Keratinocyte (primary cell): ENCODE measurements around the gene CARD9. TPM values are rescaled to one million over a fixed set of nuclear protein-coding genes. Genes with fewer than 3 reads are reported as not detected.
A peak's percentile ranks its signal among the peaks of the same experiment; 100 is the strongest.

Source experiments
- DNase-seq: peaks from one replicate; pipeline ENCODE4 v3.0.0-alpha.2; 2011; ENCODE audit warnings: low read depth, missing footprints, low spot score
- FAIRE-seq: peaks from 2 replicates; lab custom pipeline; 2011; peaks lifted over from hg19 to GRCh38; lab: Jason Lieb, UNC
- H2AFZ ChIP-seq: 2 replicates; pipeline ENCODE4 v1.6.0; 2012; ENCODE audit warnings: low read length, control low read depth, inconsistent platforms; ENCODE audit not compliant: control insufficient read depth
- H3K27ac ChIP-seq: 2 replicates; pipeline ENCODE4 v1.5.1; 2011; ENCODE audit warnings: low read length; ENCODE audit not compliant: control insufficient read depth, insufficient read depth
- H3K27me3 ChIP-seq: 3 replicates; pipeline ENCODE4 v1.6.0; 2011; ENCODE audit warnings: low read length; ENCODE audit not compliant: control insufficient read depth, insufficient read depth; ENCODE audit errors: extremely low read depth
- H3K36me3 ChIP-seq, 2 experiments: 2 replicates in 1 of 2; 3 replicates in 1 of 2; pipeline ENCODE4 v1.5.1; 2011; ENCODE audit warnings: low read length in 2 of 2, mild to moderate bottlenecking in 1 of 2; ENCODE audit not compliant: control insufficient read depth in 2 of 2, insufficient read depth in 2 of 2; ENCODE audit errors: extremely low read depth in 1 of 2
- H3K4me1 ChIP-seq: 3 replicates; pipeline ENCODE4 v1.5.1; 2011; ENCODE audit warnings: low read length; ENCODE audit not compliant: control insufficient read depth, insufficient read depth; ENCODE audit errors: extremely low read depth
- H3K4me2 ChIP-seq: 3 replicates; pipeline ENCODE4 v1.6.0; 2011; ENCODE audit warnings: low read depth, low read length; ENCODE audit not compliant: control insufficient read depth, insufficient read depth; ENCODE audit errors: extremely low read depth
- H3K4me3 ChIP-seq, 3 experiments: fragments of 200-600 bp in 1 of 3; sonication (generic) in 1 of 3; 2 replicates in 2 of 3; 3 replicates in 1 of 3; pipeline ENCODE4 v1.5.1; 2011 to 2016; ENCODE audit warnings: low read length in 3 of 3, mild to moderate bottlenecking in 3 of 3, control low read depth in 2 of 3, inconsistent platforms in 1 of 3, low read depth in 1 of 3, mixed read lengths in 1 of 3, mixed run types in 1 of 3, moderate library complexity in 1 of 3; ENCODE audit not compliant: control insufficient read depth in 2 of 3, insufficient read depth in 2 of 3; ENCODE audit errors: extremely low read depth in 1 of 3
- H3K79me2 ChIP-seq: 2 replicates; pipeline ENCODE4 v1.6.0; 2012; ENCODE audit warnings: low read length; ENCODE audit not compliant: control insufficient read depth, insufficient read depth
- H3K9ac ChIP-seq: 3 replicates; pipeline ENCODE4 v1.6.0; 2011; ENCODE audit warnings: low read length; ENCODE audit not compliant: control insufficient read depth, insufficient read depth; ENCODE audit errors: extremely low read depth
- H3K9me1 ChIP-seq: 3 replicates; pipeline ENCODE4 v1.6.0; 2011; ENCODE audit warnings: low read length; ENCODE audit not compliant: control insufficient read depth, insufficient read depth; ENCODE audit errors: extremely low read depth
- H3K9me3 ChIP-seq: 2 replicates; pipeline ENCODE4 v1.5.1; 2012; ENCODE audit warnings: low read depth, low read length; ENCODE audit not compliant: control insufficient read depth
- H4K20me1 ChIP-seq: 3 replicates; pipeline ENCODE4 v1.6.0; 2011; ENCODE audit warnings: low read length; ENCODE audit not compliant: control insufficient read depth, insufficient read depth; ENCODE audit errors: extremely low read depth
- EZH2 ChIP-seq: IDR thresholded peaks from one replicate; pipeline ENCODE4 v1.6.1; 2012; ENCODE audit warnings: inconsistent platforms, mild to moderate bottlenecking, low read length, moderate library complexity
- dilution Hi-C: fragments of 300-500 bp; cut with MboI; formaldehyde crosslinking; loops from one replicate; pipeline ENCODE4 v1.7.0; 2020; ENCODE audit warnings: low sequenced_read_pairs; ENCODE audit not compliant: extremely low pct_ligation_motif_present
- polyA plus RNA-seq, 5 experiments: library from polyadenylated mRNA; depleted of rRNA in 3 of 5; stranded (reverse) in 3 of 5; stranded (forward) in 1 of 5; unstranded in 1 of 5; fragments of >200 nt; gene quantifications; 1 replicate in 1 of 5; 2 replicates in 3 of 5; 3 replicates in 1 of 5; pipeline versions ENCODE4 v1.2.1 to v1.2.3, GENCODE V29; 2011 to 2012; ENCODE audit warnings: missing spikeins in 2 of 5, low read depth in 1 of 5, low replicate concordance in 1 of 5
- TF ChIP-seq, protein P1 (sequence below), 3 experiments: IDR thresholded peaks in 1 of 3; conservative IDR thresholded peaks in 1 of 3; optimal IDR thresholded peaks in 1 of 3; 2 replicates in 2 of 3; 3 replicates in 1 of 3; pipeline versions ENCODE3 to v1.5.1; 2011; ENCODE audit warnings: low read length in 3 of 3, mild to moderate bottlenecking in 3 of 3, moderate library complexity in 2 of 3, control low read depth in 1 of 3, inconsistent platforms in 1 of 3; ENCODE audit not compliant: insufficient read depth in 2 of 3; ENCODE audit errors: extremely low read depth in 1 of 3

The CARD9 gene
- polyA plus RNA-seq, 1 donor (not counting 4 experiments of a cell fraction or from before 2014, with no cell fraction given) = 0.07 TPM

GRCh38 chr9:136398286-136398685 is 24.8 kb upstream of the CARD9 start:
- Histone ChIP-seq H3K9ac (peak overlapping the region; percentile 92), H3K36me3 (peaks cover 42 to 44% of the 10 kb centered on the region in 2 experiments), H3K4me1 (peaks cover 12% of the 10 kb centered on the region), H3K79me2 (peaks cover 37% of the 10 kb centered on the region), H3K9me3 (no peaks in the 10 kb centered on the region), H3K4me3 (peak overlapping the region in 1 of 3 experiments; percentile 75), H2AFZ (no peak overlapping the region), H3K27ac (no peak overlapping the region), H3K27me3 (no peaks in the 10 kb centered on the region), H4K20me1 (peaks cover 5% of the 10 kb centered on the region), H3K9me1 (peaks cover 4% of the 10 kb centered on the region), H3K4me2 (peak overlapping the region; percentile 91)
- TF ChIP-seq EZH2 = no peak
- TF ChIP-seq, protein P1, sequence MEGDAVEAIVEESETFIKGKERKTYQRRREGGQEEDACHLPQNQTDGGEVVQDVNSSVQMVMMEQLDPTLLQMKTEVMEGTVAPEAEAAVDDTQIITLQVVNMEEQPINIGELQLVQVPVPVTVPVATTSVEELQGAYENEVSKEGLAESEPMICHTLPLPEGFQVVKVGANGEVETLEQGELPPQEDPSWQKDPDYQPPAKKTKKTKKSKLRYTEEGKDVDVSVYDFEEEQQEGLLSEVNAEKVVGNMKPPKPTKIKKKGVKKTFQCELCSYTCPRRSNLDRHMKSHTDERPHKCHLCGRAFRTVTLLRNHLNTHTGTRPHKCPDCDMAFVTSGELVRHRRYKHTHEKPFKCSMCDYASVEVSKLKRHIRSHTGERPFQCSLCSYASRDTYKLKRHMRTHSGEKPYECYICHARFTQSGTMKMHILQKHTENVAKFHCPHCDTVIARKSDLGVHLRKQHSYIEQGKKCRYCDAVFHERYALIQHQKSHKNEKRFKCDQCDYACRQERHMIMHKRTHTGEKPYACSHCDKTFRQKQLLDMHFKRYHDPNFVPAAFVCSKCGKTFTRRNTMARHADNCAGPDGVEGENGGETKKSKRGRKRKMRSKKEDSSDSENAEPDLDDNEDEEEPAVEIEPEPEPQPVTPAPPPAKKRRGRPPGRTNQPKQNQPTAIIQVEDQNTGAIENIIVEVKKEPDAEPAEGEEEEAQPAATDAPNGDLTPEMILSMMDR (optimal IDR thresholded peaks at IDR 0.05 in 1 of 3, IDR thresholded peaks at IDR 0.05 in 1 of 3, conservative IDR thresholded peaks at IDR 0.05 in 1 of 3; ENCODE audit: extremely low read depth in 1 of 3, insufficient read depth in 2 of 3, low read length in 3 of 3) = no peak
- FAIRE-seq (no peak), DNase-seq (no peak)
- dilution Hi-C loops = no loop called here

DNA sequence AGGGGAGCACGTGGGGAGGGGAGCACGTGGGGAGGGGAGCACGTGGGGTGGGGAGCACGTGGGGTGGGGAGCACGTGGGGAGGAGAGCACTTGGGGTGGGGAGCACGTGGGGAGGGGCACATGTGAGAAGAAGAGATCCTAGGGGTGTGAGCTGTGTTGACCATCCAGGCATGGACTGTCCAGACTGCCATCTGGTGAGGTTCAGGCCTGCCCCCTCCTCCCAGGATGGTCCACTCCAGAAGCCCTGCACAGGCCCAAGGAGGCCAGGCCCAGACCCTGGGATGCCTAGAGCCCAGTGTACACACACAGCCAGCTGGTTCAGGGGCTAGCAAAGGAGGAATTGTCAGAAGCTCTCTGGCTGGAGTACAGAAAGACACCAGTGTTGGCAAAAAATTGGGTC is 24.2 kb upstream of the CARD9 start:
- dilution Hi-C loops = no loop called here
- H3K36me3 ChIP-seq = peaks cover 44 to 47% of the 10 kb centered on the region in 2 experiments

More for the DNA sequence above, 24.2 kb upstream of the CARD9 start:
- Histone ChIP-seq H4K20me1 (peaks cover 5% of the 10 kb centered on the region), H2AFZ (no peak overlapping the region), H3K9me1 (peaks cover 4% of the 10 kb centered on the region), H3K4me1 (peaks cover 12% of the 10 kb centered on the region), H3K4me2 (no peak overlapping the region), H3K79me2 (peaks cover 37% of the 10 kb centered on the region), H3K27ac (no peak overlapping the region), H3K4me3 (no peak overlapping the region), H3K27me3 (no peaks in the 10 kb centered on the region), H3K9me3 (no peaks in the 10 kb centered on the region), H3K9ac (no peak overlapping the region)
- FAIRE-seq = no peak
- no peak for DNase-seq
- TF ChIP-seq, protein P1 (optimal IDR thresholded peaks at IDR 0.05 in 1 of 3, IDR thresholded peaks at IDR 0.05 in 1 of 3, conservative IDR thresholded peaks at IDR 0.05 in 1 of 3; ENCODE audit: extremely low read depth in 1 of 3, insufficient read depth in 2 of 3, low read length in 3 of 3) = no peak
- TF ChIP-seq EZH2 = no peak
